Measurements from ENCODE around the gene NELFE. TPM values are rescaled to one million over a fixed set of nuclear protein-coding genes. Genes with fewer than 3 reads are reported as not detected.
A peak's percentile ranks its signal among the peaks of the same experiment; 100 is the strongest.

The NELFE gene
- total RNA-seq, 1 experiment from 2014 or later = 157 TPM

DNA sequence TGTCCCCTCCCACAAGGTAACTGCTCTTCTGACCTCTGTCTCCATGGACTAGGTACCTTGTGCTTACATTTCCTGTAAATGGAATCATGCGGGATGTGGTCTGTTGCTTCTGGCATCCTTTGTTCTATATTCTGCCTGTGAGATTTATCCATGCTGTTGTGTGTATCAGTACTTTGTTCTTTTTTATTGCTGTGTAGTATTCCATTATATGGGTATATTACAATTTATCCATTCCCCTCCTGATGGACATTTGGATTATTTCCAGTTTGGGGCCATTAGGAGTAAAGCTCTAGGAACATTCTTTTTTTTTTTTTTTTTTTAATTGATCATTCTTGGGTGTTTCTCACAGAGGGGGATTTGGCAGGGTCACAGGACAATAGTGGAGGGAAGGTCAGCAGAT lies 27.8 kb downstream of the NELFE start:
- H3K36me3 Mint-ChIP-seq (ENCODE audit: insufficient read depth, unreplicated experiment) = no peaks in the 10 kb centered on the region
- H3K27me3 Mint-ChIP-seq (ENCODE audit: unreplicated experiment) = peaks cover 16% of the 10 kb centered on the region
- no peak overlapping the region for H3K4me3 Mint-ChIP-seq (ENCODE audit: low read depth, unreplicated experiment)
- no peak for DNase-seq
- TF ChIP-seq, protein P1, sequence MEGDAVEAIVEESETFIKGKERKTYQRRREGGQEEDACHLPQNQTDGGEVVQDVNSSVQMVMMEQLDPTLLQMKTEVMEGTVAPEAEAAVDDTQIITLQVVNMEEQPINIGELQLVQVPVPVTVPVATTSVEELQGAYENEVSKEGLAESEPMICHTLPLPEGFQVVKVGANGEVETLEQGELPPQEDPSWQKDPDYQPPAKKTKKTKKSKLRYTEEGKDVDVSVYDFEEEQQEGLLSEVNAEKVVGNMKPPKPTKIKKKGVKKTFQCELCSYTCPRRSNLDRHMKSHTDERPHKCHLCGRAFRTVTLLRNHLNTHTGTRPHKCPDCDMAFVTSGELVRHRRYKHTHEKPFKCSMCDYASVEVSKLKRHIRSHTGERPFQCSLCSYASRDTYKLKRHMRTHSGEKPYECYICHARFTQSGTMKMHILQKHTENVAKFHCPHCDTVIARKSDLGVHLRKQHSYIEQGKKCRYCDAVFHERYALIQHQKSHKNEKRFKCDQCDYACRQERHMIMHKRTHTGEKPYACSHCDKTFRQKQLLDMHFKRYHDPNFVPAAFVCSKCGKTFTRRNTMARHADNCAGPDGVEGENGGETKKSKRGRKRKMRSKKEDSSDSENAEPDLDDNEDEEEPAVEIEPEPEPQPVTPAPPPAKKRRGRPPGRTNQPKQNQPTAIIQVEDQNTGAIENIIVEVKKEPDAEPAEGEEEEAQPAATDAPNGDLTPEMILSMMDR (IDR thresholded peaks at IDR 0.05; ENCODE audit: unreplicated experiment) = no peak
- peaks cover 8% of the 10 kb centered on the region for H3K4me1 Mint-ChIP-seq (ENCODE audit: low read depth, unreplicated experiment)
- H3K9me3 Mint-ChIP-seq (ENCODE audit: low read depth, unreplicated experiment) = no peaks in the 10 kb centered on the region
- intact Hi-C loops (cut with micrococcal nuclease; ENCODE audit: unreplicated experiment) = no loop called here
- H3K27ac Mint-ChIP-seq (ENCODE audit: unreplicated experiment) = peak overlapping the region; percentile 27
- no TSS peak for BruUV-seq (replicated peaks)
- CTCF ChIA-PET = interaction anchor here (0.6 to 1.4 kb wide), 3 partner anchors 15 to 197 kb away, joined by 3 to 5 read pairs (median 3); partner anchors contain the start of gene CFB

DNA sequence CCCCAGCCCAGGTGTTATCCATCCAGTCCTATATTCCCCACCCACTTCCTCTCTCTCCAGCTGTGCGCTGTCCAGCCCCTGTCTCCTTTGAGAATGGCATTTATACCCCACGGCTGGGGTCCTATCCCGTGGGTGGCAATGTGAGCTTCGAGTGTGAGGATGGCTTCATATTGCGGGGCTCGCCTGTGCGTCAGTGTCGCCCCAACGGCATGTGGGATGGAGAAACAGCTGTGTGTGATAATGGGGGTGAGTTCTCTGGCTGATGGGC lies 30.2 kb downstream of the NELFE start:
- peaks cover 9% of the 10 kb centered on the region for H3K27me3 Mint-ChIP-seq (ENCODE audit: unreplicated experiment)
- H3K36me3 Mint-ChIP-seq (ENCODE audit: insufficient read depth, unreplicated experiment) = no peaks in the 10 kb centered on the region
- no peak for DNase-seq
- CTCF ChIA-PET = interaction anchor here (0.6 kb wide), 1 partner anchor 268 kb away, joined by 3 read pairs; no protein-coding TSS in a partner anchor
- no peaks in the 10 kb centered on the region for H3K9me3 Mint-ChIP-seq (ENCODE audit: low read depth, unreplicated experiment)
- intact Hi-C loops (cut with micrococcal nuclease; ENCODE audit: unreplicated experiment) = no loop called here
- no TSS peak for BruUV-seq (replicated peaks)
- TF ChIP-seq, protein P1 (IDR thresholded peaks at IDR 0.05; ENCODE audit: unreplicated experiment) = no peak
- H3K4me1 Mint-ChIP-seq (ENCODE audit: low read depth, unreplicated experiment) = peaks cover 8% of the 10 kb centered on the region
- no peak overlapping the region for H3K4me3 Mint-ChIP-seq (ENCODE audit: low read depth, unreplicated experiment)
- peak overlapping the region; percentile 57 for H3K27ac Mint-ChIP-seq (ENCODE audit: unreplicated experiment)

DNA sequence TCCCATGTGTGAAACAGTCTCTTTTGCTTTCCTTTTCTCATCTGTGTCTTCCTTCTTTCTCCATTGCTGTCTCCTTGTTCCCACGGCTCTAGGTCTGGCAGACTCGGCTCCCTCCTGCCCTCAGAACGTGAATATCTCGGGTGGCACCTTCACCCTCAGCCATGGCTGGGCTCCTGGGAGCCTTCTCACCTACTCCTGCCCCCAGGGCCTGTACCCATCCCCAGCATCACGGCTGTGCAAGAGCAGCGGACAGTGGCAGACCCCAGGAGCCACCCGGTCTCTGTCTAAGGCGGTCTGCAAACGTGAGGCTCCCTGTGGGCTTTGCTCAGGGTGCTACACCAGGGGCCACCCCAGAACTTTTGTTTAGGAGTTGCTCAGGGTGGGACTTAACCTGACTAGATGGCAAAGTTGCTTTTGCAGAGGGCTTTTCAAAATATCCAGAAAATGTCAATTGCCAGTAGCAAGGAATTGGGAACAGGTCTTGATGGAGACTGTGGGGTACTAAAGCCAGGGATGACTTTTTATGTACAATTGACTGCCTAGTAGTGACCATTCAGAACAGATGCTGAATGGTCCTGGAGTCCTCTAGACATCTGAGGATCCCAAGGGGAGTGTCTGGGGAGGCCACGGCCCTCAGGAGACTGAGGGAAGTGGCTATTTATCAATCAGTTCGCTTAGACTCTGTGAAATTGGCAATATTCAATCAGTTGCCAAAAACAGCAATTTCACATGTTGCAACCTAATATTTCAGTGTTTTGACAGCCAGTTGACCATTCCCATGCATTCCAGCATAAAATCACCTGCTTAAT lies 30.7 kb downstream of the NELFE start:
- Mint-ChIP-seq H3K4me1 (ENCODE audit: low read depth, unreplicated experiment) (peaks cover 8% of the 10 kb centered on the region), H3K4me3 (ENCODE audit: low read depth, unreplicated experiment) (peak overlapping the region; percentile 1), H3K36me3 (ENCODE audit: insufficient read depth, unreplicated experiment) (no peaks in the 10 kb centered on the region), H3K27me3 (ENCODE audit: unreplicated experiment) (peaks cover 4% of the 10 kb centered on the region), H3K9me3 (ENCODE audit: low read depth, unreplicated experiment) (no peaks in the 10 kb centered on the region), H3K27ac (ENCODE audit: unreplicated experiment) (peak overlapping the region; percentile 57)
- CTCF ChIA-PET = interaction anchor here (0.6 to 0.7 kb wide), 2 partner anchors 26 to 267 kb away, joined by 3 read pairs; no protein-coding TSS in a partner anchor
- intact Hi-C loops (cut with micrococcal nuclease; ENCODE audit: unreplicated experiment) = no loop called here
- no peak for DNase-seq
- TF ChIP-seq, protein P1 (IDR thresholded peaks at IDR 0.05; ENCODE audit: unreplicated experiment) = no peak
- BruUV-seq (replicated peaks) = no TSS peak

DNA sequence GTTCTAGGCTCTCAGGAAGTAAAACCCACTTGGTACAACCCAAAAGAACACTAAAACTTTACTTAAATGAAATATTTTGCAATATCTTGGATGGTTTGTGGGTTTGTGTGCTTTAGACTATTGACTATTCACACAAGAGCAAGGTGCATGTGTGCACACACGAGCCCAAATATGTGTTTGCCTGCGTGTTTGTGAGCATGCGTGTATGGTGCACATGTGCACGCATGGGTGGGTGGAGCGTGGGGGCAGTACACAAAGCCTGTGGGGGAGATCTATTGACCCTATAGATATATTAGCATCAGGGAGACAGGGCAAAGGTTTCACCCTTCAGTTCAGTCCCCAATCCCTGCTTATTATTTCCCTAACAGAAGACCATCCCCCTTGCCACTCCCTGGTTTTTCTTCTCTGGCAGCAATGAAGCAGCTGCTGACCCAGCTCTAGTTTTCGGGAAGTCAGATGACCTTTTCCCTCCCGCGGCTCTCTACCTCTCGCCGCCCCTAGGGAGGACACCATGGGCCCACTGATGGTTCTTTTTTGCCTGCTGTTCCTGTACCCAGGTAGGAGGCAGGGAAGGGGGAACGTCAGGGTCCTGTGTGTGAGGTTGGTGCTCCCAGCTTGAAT lies 31.4 kb downstream of the NELFE start, which contains the start of gene C2:
TSS of gene C2 (plus strand) at position 476 of the 621 bp plus-strand sequence. CDS start at position 512, 36 bp downstream.
- Mint-ChIP-seq H3K27me3 (ENCODE audit: unreplicated experiment) (no peaks in the 10 kb centered on the region), H3K36me3 (ENCODE audit: insufficient read depth, unreplicated experiment) (no peaks in the 10 kb centered on the region), H3K9me3 (ENCODE audit: low read depth, unreplicated experiment) (no peaks in the 10 kb centered on the region), H3K27ac (ENCODE audit: unreplicated experiment) (peak within 1 kb of the TSS; percentile 57), H3K4me1 (ENCODE audit: low read depth, unreplicated experiment) (peaks cover 8% of the 10 kb centered on the region), H3K4me3 (ENCODE audit: low read depth, unreplicated experiment) (peak within 1 kb of the TSS; percentile 1)
- no TSS peak for BruUV-seq (replicated peaks)
- CTCF ChIA-PET = interaction anchor here (0.7 to 0.9 kb wide), 2 partner anchors 10 to 25 kb away, joined by 3 to 5 read pairs; no protein-coding TSS in a partner anchor
- TF ChIP-seq, protein P1 (IDR thresholded peaks at IDR 0.05; ENCODE audit: unreplicated experiment) = no peak
- DNase-seq = no peak
- intact Hi-C loops (cut with micrococcal nuclease; ENCODE audit: unreplicated experiment) = no loop called here
